GM12878 (cell line): ENCODE measurements around the gene KRT10. TPM values are rescaled to one million over a fixed set of nuclear protein-coding genes. Genes with fewer than 3 reads are reported as not detected.
A peak's percentile ranks its signal among the peaks of the same experiment; 100 is the strongest.

ENCODE experiments used
- BCL11A ChIP-seq: IDR thresholded peaks from 2 replicates; pipeline ENCODE4 v1.6.1; 2011; ENCODE audit warnings: low read depth, low read length
- BHLHE40 ChIP-seq, 2 experiments: fragments of 450-650 bp in 1 of 2; IDR thresholded peaks; 2 replicates each; pipeline ENCODE4 v1.6.1; 2011 to 2017; ENCODE audit warnings: low read depth in 2 of 2, borderline replicate concordance in 1 of 2, improper control_type of control experiment in 1 of 2, low read length in 1 of 2, mild to moderate bottlenecking in 1 of 2
- EGR1 ChIP-seq, 2 experiments: IDR thresholded peaks; 1 replicate in 1 of 2; 2 replicates in 1 of 2; pipeline ENCODE4 v1.6.1; 2011 to 2012; ENCODE audit warnings: low read depth in 2 of 2, low read length in 2 of 2, borderline replicate concordance in 1 of 2, mild to moderate bottlenecking in 1 of 2, moderate library complexity in 1 of 2
- ETV6 ChIP-seq, 2 experiments: fragments of 450-650 bp in 1 of 2; IDR thresholded peaks in 1 of 2; conservative IDR thresholded peaks in 1 of 2; 2 replicates each; pipeline ENCODE4 v1.6.1; 2014; ENCODE audit warnings: antibody characterized with exemption in 1 of 2, borderline replicate concordance in 1 of 2, low read depth in 1 of 2, mild to moderate bottlenecking in 1 of 2, moderate library complexity in 1 of 2
- HDAC6 ChIP-seq: fragments of 200-600 bp; sonication (generic); IDR thresholded peaks from one replicate; pipeline ENCODE4 v1.8.0; 2017; ENCODE audit warnings: antibody characterized with exemption; ENCODE audit not compliant: unreplicated experiment
- MEF2A ChIP-seq: IDR thresholded peaks from 2 replicates; pipeline ENCODE4 v1.6.1; 2011; ENCODE audit warnings: low read depth, mild to moderate bottlenecking, low read length, moderate library complexity; ENCODE audit not compliant: insufficient read depth
- MEF2B ChIP-seq: fragments of 450-650 bp; IDR thresholded peaks from 2 replicates; pipeline ENCODE4 v1.6.1; 2018; ENCODE audit warnings: mild to moderate bottlenecking, moderate library complexity; ENCODE audit not compliant: partially characterized antibody, poor library complexity, severe bottlenecking
- MLLT1 ChIP-seq: fragments of 450-650 bp; IDR thresholded peaks from 2 replicates; pipeline ENCODE4 v1.6.1; 2016; ENCODE audit warnings: mild to moderate bottlenecking
- MTA2 ChIP-seq: fragments of 450-650 bp; IDR thresholded peaks from 2 replicates; pipeline ENCODE4 v1.6.1; 2016; ENCODE audit warnings: low read depth, mild to moderate bottlenecking, moderate library complexity
- POLR2A ChIP-seq: IDR thresholded peaks from 2 replicates; pipeline ENCODE4 v1.6.1; 2011; ENCODE audit warnings: low read depth, mild to moderate bottlenecking, low read length
- POLR2AphosphoS2 ChIP-seq: IDR thresholded peaks from 2 replicates; pipeline ENCODE4 v1.6.1; 2011; ENCODE audit warnings: low read depth, mild to moderate bottlenecking, low read length, improper control_type of control experiment, moderate library complexity
- SIN3A ChIP-seq: IDR thresholded peaks from 2 replicates; pipeline ENCODE4 v1.6.1; 2012; ENCODE audit warnings: low read depth, low read length, improper control_type of control experiment
- SMC3 ChIP-seq: IDR thresholded peaks from 2 replicates; pipeline ENCODE4 v1.6.1; 2011; ENCODE audit warnings: low read length, improper control_type of control experiment, borderline replicate concordance
- STAT1 ChIP-seq: fragments of 450-650 bp; conservative IDR thresholded peaks from 2 replicates; pipeline ENCODE4 v1.6.1; 2014; ENCODE audit warnings: antibody characterized with exemption, mild to moderate bottlenecking
- polyA plus RNA-seq, 11 experiments: library from polyadenylated mRNA; depleted of rRNA in 4 of 11; unstranded in 6 of 11; stranded (reverse) in 5 of 11; fragments of >200 nt; fragmentation: Nextera tagmentation in 4 of 11; fragmentation: Illumina TruSeq in 1 of 11; extraction: Ambion mirVana in 4 of 11; extraction: Trizol in 1 of 11; gene quantifications; 1 replicate in 1 of 11; 2 replicates in 10 of 11; pipeline versions ENCODE4 v1.2.1 to v1.2.3, GENCODE V29; 2011 to 2016; ENCODE audit warnings: inconsistent platforms in 2 of 11, missing spikeins in 2 of 11, low read depth in 1 of 11
- total RNA-seq, 4 experiments: library from RNA; depleted of rRNA in 3 of 4; stranded (reverse); fragments of >200 nt in 3 of 4; fragmentation: Illumina TruSeq in 1 of 4; extraction: Trizol in 1 of 4; gene quantifications; 2 replicates each; pipeline versions ENCODE4 v1.2.1 to v1.2.3, GENCODE V29; 2013 to 2021
- TF ChIP-seq, protein P1 (sequence below): fragments of 450-650 bp; IDR thresholded peaks from 2 replicates; pipeline ENCODE4 v1.6.1; 2017; ENCODE audit warnings: low read depth, mild to moderate bottlenecking, moderate library complexity

KRT10 gene
- total and polyA plus RNA-seq, 10 of the 15 experiments (the other 5 are each of a cell fraction or from before 2014, with no cell fraction given), result 10.8 to 98.5 (median 23.9) TPM

- no peak for TF ChIP-seq HDAC6
- TF ChIP-seq ETV6 (conservative IDR thresholded peaks at IDR 0.05 in 1 of 2, IDR thresholded peaks at IDR 0.05 in 1 of 2; ENCODE audit: borderline replicate concordance in 1 of 2, low read depth in 1 of 2), result peak in 1 of 2 experiments; percentile 73; a peak in 2 of 4 replicates
- peak; percentile 95 for TF ChIP-seq MLLT1
- no peak for TF ChIP-seq MEF2B
- no peak for TF ChIP-seq BHLHE40 (IDR thresholded peaks at IDR 0.05; ENCODE audit: borderline replicate concordance in 1 of 2, low read depth in 2 of 2, low read length in 1 of 2)
- TF ChIP-seq POLR2A, result peak; percentile 85
- TF ChIP-seq MEF2A, result no peak
- TF ChIP-seq MTA2, result 0 out of 2 replicates have a peak, but pooled peaks have one; percentile 5
- TF ChIP-seq SMC3, result no peak
- TF ChIP-seq, protein P1, sequence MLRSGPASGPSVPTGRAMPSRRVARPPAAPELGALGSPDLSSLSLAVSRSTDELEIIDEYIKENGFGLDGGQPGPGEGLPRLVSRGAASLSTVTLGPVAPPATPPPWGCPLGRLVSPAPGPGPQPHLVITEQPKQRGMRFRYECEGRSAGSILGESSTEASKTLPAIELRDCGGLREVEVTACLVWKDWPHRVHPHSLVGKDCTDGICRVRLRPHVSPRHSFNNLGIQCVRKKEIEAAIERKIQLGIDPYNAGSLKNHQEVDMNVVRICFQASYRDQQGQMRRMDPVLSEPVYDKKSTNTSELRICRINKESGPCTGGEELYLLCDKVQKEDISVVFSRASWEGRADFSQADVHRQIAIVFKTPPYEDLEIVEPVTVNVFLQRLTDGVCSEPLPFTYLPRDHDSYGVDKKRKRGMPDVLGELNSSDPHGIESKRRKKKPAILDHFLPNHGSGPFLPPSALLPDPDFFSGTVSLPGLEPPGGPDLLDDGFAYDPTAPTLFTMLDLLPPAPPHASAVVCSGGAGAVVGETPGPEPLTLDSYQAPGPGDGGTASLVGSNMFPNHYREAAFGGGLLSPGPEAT, result 0 out of 2 replicates have a peak, but pooled peaks have one; percentile 16
- TF ChIP-seq EGR1 (IDR thresholded peaks at IDR 0.05; ENCODE audit: borderline replicate concordance in 1 of 2, low read depth in 2 of 2, low read length in 2 of 2), result peak in 1 of 2 experiments; percentile 80; a peak in 2 of 3 replicates
- no peak for TF ChIP-seq SIN3A
- TF ChIP-seq BCL11A, result no peak
- TF ChIP-seq POLR2AphosphoS2, result no peak
- no peak for TF ChIP-seq STAT1
Measured at GRCh38 chr17:40818733-40819527, 3.5 kb downstream of the KRT10 start (continued).
